Fibroblast of the aortic adventitia (primary cell): ENCODE results near the gene MRRF. TPM values are rescaled to one million over a fixed set of nuclear protein-coding genes. Genes with fewer than 3 reads are reported as not detected.

Source experiments
- DNase-seq: peaks from one replicate; pipeline ENCODE4 v3.0.0-alpha.2; 2010; ENCODE audit warnings: low read depth
- H3K4me3 ChIP-seq: 2 replicates; pipeline ENCODE4 v1.5.1; 2011; ENCODE audit warnings: low read depth, mild to moderate bottlenecking, control low read depth, low read length, moderate library complexity
- total RNA-seq: library from RNA; depleted of rRNA; stranded (reverse); fragments of >200 nt; gene quantifications from 2 replicates; pipeline ENCODE4 v1.2.3, GENCODE V29; 2012; ENCODE audit warnings: low replicate concordance
- TF ChIP-seq, protein P1 (sequence below): IDR thresholded peaks from 2 replicates; pipeline ENCODE4 v1.5.1; 2011; ENCODE audit warnings: mild to moderate bottlenecking, low read length, control low read depth, inconsistent platforms; ENCODE audit not compliant: insufficient read depth

Gene MRRF
- total RNA-seq, 1 donor: 40.0 TPM

DNA sequence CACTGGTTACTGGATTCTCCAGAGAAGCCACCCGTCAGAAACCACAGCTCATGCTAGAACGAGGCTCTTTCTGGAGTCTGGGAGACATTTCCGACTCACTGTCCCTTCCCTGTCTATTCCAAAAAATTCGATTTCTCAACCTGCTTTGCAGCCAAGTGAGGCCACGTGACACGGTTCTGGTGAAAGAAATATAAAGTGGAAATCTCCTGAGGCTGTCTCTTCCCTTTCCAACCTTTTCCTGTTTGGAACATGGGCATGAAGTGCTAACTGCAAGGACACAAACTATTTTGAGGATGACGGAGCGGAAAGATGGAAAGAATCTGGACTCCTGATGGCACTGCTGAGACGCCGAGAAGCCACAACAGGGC, 100.1 kb downstream of the MRRF start:
- H3K4me3 ChIP-seq: no peak overlapping the region
- DNase-seq: peak; percentile 56
- TF ChIP-seq, protein P1, sequence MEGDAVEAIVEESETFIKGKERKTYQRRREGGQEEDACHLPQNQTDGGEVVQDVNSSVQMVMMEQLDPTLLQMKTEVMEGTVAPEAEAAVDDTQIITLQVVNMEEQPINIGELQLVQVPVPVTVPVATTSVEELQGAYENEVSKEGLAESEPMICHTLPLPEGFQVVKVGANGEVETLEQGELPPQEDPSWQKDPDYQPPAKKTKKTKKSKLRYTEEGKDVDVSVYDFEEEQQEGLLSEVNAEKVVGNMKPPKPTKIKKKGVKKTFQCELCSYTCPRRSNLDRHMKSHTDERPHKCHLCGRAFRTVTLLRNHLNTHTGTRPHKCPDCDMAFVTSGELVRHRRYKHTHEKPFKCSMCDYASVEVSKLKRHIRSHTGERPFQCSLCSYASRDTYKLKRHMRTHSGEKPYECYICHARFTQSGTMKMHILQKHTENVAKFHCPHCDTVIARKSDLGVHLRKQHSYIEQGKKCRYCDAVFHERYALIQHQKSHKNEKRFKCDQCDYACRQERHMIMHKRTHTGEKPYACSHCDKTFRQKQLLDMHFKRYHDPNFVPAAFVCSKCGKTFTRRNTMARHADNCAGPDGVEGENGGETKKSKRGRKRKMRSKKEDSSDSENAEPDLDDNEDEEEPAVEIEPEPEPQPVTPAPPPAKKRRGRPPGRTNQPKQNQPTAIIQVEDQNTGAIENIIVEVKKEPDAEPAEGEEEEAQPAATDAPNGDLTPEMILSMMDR: no peak

DNA sequence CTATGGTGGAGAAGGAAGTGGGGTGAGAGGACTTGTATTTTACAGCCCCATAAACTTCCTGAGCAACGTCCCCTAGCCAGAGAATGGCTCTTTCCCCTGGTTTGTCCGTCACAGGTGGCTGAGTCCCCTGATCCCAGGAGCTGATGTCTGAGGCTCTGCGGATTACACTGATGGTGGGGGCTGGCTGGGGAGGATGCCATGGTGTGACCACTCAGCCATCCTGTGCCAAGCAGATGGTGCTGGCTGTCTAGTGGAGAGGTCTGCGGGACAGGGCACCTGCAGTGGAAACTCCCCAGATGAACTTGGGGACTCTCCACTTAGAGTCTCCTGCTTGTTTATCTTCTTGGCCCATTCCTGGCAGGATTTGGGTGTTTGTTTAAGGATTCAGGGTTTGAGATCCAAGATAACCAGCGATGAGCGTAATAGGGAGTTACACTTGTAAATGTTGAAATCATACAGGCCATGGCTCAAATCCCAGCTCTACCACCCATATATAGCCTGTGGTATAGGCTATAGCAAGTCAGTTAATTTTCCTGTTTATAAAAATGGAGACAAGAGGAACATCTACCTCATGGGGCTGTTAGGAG, 101.5 kb downstream of the MRRF start:
- peak; percentile 80 for DNase-seq
- TF ChIP-seq, protein P1: no peak
- no peak overlapping the region for H3K4me3 ChIP-seq

DNA sequence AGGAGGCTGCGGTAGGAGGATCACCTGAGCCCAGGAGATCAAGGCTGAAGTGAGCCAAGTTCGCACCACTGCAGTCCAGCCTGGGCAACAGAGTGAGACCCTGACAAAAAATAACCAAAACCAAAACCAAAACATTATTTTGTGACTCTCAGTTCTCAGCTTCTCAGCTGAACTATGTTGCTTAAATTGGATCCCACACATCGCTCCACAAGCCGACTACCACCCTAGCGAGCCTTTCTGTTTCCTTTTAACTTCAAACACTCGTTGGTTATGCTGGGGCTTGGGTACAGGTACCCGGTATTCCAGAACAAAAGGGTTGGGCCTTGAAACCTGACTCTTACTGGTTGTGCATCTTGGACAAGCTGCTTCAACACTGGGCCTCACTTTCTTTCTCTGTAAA, 102.4 kb downstream of the MRRF start:
- no peak overlapping the region for H3K4me3 ChIP-seq
- DNase-seq: no peak
- TF ChIP-seq, protein P1: no peak

DNA sequence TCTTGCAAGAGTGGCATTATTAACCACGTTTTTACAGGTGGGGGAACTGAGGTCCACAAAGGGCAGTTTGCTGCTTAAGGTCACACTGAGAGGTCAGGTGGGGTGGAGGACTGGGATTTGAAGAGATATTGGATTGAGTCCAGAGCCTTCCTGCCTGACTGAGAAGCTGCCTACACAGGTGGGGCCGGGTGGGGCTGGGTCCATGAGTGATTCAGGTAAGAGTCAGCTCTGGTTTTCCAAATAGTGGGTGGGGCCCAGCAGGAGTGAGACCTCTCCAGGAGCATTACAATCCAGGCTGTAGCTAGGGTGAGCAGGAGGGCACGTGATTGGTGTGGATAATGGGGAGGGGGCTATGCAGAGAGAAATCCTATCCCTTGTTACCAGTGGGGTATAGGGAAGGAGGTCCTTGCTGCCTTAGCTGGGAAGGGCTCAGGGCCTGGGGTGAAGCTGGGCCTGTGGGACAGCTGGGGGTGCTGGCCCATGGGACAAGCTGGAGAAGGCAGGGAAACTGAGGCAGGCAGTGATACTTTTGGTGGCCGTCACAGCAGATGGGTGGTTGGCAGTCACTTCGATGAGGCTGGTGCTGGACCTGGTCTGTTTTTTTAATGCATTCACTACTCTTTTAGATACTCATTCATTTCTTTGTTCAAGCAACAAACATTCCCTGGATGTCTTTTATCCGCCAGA, 103.2 kb downstream of the MRRF start:
- DNase-seq: no peak
- TF ChIP-seq, protein P1: no peak
- H3K4me3 ChIP-seq: no peak overlapping the region

DNA sequence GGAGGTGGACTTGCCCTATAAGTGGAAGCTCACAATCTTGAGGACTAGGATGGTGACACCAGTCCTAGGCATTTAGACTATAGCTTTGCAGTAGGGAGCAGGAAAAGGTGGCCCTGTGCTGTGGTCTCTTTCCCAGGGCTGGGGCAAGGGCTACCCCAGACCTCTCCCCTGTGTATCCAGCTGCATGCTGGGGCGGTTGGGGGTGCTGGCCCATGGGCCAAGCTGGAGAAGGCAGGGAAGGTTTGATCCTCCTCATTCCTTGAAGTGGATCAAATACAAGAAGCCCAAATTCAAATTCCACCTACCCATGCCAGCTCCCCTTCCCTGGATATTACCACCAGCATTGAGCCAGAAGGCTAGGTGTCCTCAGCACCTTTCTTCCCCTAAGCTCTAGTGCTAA, 104.0 kb downstream of the MRRF start:
- DNase-seq: no peak
- H3K4me3 ChIP-seq: no peak overlapping the region
- TF ChIP-seq, protein P1: no peak

DNA sequence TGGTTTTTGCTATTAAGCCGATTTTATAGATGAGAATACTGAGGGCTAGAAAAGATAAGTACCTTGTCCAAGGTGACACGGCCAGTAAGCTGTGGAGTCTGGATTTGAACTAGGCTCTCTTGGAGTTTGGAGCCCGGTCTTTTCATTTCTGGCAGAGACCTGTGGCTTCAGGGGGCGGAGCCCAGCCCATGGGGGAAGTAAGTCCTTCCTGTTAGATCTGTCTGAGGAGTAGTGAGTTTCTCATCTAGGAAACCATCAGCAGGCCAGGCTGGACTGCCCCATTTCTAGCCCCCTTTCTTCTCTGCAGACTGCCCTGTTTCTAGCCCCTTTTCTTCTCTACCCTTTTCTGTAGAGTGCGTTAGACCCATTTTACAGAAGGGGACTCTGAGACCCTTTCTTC, 105.6 kb downstream of the MRRF start:
- TF ChIP-seq, protein P1: no peak
- peak overlapping the region; percentile 84 for H3K4me3 ChIP-seq
- DNase-seq: no peak
